HG03521 (cell line): ENCODE results near the gene CAMK1D.

ENCODE experiments used
- ATAC-seq: cut with Tn5 transposase; IDR thresholded peaks from one replicate; pipeline ENCODE4 v1.9.1; 2021; ENCODE audit warnings: mild to moderate bottlenecking, moderate library complexity; ENCODE audit not compliant: unreplicated experiment

Gene CAMK1D

DNA sequence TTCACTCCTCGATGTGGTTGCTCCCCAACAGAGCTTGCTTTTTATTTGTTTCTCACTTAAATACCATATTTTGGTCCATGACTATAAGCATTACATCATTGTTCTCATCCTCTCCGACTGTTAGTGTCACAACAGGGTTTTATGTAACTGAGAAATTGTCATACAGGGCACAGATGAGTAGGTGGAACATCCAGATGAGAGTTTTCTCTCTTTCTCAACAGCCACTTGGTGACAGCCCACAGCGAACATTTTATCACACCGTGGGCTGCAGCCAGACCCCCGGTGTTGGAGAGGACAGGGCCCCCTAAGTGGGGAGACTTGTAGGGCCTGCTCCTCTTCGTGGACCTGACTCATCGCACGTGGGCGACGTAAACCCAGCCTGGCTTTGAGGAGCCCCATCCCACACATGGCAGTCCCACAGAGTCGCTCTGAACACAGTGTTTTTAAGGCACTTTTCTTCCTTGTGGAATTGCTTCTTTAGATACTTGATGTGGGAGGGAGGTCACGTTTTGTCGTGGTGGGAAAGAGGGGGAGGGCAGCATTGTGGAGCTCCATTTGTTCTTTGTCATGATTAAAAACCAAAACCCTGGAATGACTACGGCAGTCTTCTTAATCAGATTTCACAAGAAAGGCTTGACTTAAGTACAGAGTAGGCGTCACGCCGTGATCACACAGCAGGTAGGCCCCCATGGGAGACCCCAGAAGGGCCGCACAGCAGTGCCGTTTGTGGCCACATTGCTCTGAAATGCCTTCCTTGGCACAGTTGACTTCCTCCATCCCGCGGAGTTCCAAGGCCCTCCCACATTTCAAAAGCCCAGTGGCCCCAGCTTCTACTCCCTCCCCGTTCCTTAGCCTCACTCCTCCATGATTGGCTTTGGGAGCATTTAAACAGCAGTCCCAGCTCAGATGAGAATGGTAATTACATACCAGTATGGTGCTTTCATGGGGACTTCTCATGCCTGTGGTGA, 431.6 kb downstream of the CAMK1D start:
- ATAC-seq, result no peak

GRCh38 chr10:12781976-12782375, 432.6 kb downstream of the CAMK1D start:
- ATAC-seq, result no peak

- no peak for ATAC-seq
Measured at GRCh38 chr10:12782537-12782936, 433.2 kb downstream of the CAMK1D start.

- ATAC-seq, result no peak
Measured at GRCh38 chr10:12783293-12783692, 433.9 kb downstream of the CAMK1D start.

DNA sequence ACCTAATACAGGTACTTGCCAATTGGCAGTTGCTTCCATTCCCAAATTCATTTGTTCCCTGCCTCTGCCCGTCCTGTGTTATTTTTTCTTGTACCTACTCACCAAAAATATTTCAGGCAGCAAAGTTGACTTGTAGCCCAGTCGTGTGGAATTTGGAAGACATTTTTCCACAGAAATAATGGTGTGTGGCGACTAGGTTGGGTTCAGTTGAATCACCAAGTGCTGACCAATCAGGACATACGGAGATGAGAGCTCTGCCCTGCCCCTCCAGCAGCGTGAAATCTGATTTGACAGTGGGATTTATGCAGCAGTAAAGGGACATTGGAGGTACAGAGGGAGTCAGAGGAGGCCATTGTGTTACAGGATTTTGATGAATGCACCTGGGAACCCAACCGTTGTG, 435.3 kb downstream of the CAMK1D start:
- no peak for ATAC-seq

GRCh38 chr10:12785415-12785831, 436.1 kb downstream of the CAMK1D start:
- no peak for ATAC-seq

DNA sequence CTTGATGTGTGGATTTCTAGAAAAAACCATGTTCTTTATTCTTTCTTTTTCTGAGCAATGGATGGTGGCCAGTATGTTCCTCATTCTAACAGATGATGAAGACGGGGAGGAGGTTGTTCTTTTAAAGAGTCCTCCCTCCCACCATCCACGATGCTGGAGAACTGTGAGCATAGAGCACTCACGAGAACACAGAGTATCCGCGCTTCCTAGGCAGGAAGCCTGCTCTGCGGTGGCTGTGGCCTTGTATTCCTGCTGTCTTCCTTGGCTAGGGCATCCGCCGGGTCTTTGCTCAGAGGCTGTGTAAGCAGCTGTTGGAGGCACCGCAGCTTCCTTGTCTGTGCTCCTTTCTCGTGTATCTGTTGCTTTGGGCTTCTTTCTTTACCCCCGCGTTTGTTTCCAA, 437.9 kb downstream of the CAMK1D start:
- no peak for ATAC-seq

DNA sequence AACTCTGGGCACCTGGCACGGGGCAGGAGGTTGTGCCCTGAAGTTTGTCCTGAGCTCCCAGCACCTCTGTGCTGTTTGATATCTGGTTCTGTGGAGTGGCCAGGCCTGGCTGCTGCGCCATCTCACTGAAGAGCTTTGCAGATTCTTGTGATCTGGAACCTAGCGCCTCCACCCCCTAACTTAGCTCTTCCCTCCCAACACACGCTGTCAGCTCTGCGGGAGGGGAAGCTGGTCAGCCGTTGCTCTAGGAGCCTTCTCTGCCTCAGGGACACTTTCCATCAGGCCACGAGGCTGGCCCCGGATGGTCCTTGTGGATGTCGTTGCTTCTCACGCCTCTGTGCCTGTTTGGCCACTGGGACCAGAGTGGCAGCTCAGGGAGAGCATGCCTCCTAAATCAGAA, 438.9 kb downstream of the CAMK1D start:
- ATAC-seq, result no peak

DNA sequence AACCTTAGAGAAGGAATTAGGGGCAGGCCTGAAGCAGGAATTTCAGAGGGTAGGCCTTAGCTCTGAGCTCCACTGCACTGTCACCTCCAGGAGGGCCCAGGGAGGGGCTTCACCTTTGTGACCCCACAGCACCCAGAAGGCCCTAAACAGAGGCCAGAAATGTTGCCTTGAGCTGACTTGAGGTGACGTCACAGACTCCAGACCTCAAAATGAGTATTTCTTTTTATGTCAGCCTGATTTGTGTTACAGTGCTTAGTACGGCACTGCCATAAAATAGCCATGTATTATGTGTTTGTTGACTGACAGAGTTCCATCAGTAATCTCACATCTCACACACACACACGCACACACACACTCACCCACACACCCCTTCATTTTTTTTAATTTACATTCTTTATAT, 440.9 kb downstream of the CAMK1D start:
- no peak for ATAC-seq

DNA sequence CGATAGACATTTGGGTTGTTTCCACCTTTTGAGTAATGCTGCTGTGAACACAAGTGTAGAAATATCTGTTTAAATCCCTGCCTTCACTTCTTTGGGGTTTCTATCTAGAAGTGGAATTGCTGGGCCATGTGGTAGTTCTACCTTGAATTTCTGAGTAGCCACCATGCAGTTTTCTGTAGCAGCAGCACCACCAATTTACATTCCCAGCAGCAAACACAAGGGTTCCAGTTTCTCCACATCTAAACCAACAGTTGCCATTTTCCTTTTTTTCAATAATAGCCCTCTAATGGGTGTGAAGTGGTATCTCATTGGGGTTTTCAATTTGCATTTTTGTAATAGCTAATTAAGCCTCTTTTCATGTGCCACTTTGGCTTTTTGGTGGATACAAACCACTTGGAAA, 442.4 kb downstream of the CAMK1D start:
- no peak for ATAC-seq

GRCh38 chr10:12792889-12793556, 443.7 kb downstream of the CAMK1D start:
- ATAC-seq, result no peak

DNA sequence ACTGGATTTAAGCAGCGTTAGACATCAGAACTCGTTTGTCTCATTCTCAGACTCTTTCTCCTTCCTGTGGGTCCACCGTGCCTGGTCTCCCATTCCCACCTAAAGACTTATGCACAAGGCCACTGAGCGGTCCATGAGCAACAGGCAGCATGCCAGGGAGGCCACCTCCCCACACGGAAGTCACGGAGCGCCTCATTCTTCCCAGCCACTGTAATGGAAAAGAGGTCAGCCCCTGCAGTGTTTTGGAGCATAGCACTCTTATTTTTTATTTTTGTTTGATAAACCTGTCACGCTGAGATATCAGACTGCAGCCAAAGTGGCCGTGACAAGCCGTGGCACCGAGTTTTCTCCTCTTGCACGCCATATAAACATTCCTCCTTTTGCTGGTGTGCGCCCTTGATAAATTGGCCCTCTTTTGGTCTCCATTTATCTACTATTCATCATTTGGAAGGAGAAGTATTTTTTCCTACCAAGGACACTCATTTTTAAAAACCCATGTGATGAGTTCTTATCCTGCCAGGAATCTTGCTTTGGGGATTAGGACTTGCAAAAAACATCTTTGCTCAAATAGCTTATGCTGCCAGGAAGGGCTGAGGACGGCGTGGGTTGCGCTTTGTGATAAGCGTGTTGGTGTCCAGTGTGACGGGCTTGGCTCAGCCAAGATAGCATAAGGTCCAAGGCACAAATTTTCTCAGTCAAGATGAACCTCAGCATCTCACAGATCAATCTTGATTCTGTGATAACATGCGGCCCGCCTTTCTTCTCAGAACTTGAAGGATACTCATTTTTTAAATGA, 446.2 kb downstream of the CAMK1D start:
- ATAC-seq, result no peak

DNA sequence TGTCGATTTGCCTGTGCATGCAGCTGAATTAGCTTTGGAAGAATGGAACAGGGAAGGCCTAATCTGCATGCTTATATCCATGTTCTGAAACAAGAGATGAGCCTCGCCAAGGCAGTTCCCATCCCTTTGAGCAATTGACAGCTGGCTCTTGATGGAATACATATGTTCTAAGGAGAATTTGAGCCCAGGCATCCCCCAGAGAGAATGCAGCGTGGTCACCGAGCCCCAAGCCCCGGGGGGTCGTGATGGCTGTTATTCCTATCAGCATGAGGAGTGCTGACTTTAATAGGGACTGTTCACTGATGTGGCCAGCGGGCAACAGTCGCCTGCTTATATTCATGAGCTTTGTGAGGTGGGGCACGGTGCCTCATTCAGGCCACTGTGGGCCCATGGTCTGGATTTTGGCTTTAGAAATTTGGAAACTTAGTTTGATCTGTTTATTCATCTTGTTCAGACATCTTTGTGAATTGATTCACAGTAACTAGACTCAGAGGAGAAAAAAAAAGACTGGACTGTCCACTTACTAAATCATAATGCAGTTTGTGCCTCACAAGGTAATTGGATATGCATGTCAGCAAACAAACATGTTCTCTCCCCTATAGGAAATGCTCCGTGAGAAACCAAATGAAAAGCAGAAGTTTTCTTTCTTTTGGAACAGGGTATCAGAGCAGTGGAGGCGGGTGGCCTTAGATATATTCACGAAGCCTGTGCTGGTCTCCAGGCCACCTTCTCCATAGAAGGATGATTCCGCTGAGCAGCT, 447.2 kb downstream of the CAMK1D start:
- ATAC-seq, result no peak

GRCh38 chr10:12797471-12798262, 448.3 kb downstream of the CAMK1D start:
- no peak for ATAC-seq

- ATAC-seq, result no peak
Measured at GRCh38 chr10:12799144-12799543, 449.8 kb downstream of the CAMK1D start.

DNA sequence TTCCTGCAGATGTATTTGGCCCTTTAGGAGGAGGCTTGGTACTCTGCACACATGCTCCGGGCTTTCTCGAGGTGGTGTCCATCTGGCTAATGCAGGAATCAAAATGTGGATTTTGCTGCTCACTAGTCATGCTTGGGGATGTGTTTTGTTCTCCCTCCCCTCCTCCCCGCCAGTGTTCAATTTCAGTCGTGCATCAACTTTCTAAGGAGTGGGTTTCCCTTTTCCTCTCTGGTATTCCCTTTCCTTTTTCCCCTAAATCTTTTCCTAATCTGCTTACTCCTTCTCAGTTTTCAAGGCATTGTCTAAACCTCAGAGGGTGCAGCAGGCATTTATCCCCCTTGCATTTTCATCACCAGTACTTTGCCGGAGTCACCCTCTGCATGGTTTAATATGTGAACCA, 450.4 kb downstream of the CAMK1D start:
- no peak for ATAC-seq

DNA sequence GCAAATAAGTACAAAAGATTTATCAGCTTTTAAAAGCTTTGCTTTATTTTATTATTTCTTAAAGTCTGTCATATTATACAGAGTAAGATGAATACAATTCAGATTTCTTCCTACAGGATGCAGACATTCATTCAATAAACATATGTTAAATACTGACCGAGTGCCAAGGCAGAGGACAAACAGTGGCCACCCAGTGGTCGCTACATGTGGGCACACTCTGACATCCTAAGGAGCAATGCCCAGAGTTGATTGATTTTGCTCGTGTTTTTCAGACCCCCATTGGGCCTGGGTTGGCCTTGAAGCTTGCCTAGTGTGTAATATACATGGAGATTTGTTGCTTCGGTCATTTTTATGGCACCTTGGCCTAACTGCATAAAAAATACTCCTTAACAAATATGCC, 451.0 kb downstream of the CAMK1D start:
- no peak for ATAC-seq

- ATAC-seq, result no peak
Measured at GRCh38 chr10:12801214-12802087, 452.1 kb downstream of the CAMK1D start.

- ATAC-seq, result no peak
Measured at GRCh38 chr10:12803776-12804175, 454.4 kb downstream of the CAMK1D start.
